GM12801 (cell line): ENCODE measurements around the gene EPB42.

Experiments used
- TF ChIP-seq, protein P1 (sequence below): IDR thresholded peaks from one replicate; pipeline ENCODE4 v1.5.1; 2011; ENCODE audit warnings: control low read depth; ENCODE audit not compliant: insufficient read length; ENCODE audit errors: extremely low read depth

The EPB42 gene

GRCh38 chr15:43239732-43240491, 19.1 kb upstream of the EPB42 start:
- TF ChIP-seq, protein P1, sequence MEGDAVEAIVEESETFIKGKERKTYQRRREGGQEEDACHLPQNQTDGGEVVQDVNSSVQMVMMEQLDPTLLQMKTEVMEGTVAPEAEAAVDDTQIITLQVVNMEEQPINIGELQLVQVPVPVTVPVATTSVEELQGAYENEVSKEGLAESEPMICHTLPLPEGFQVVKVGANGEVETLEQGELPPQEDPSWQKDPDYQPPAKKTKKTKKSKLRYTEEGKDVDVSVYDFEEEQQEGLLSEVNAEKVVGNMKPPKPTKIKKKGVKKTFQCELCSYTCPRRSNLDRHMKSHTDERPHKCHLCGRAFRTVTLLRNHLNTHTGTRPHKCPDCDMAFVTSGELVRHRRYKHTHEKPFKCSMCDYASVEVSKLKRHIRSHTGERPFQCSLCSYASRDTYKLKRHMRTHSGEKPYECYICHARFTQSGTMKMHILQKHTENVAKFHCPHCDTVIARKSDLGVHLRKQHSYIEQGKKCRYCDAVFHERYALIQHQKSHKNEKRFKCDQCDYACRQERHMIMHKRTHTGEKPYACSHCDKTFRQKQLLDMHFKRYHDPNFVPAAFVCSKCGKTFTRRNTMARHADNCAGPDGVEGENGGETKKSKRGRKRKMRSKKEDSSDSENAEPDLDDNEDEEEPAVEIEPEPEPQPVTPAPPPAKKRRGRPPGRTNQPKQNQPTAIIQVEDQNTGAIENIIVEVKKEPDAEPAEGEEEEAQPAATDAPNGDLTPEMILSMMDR: no peak

DNA sequence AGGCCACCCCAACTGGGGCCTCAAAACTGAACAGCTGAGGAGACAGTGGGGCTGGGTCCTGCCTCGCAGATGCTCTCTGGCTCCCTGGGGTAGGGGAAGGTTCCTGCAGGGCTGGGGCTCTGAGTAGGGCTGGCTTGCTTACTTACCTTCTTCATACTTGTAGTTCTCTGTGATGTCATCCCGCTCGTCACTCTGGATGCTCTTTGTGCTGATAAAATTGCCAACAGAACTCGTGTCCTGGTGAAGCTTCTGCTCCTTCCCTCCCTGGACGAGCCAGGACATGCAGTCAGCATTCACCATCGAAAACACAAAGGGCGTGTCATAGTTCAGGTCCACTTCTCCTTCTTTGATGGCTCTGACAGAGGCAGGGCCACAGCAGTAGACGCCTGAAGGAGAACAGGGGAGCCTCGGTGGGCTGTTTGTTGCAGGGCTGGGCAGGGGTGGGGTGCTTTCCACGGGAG, 17.9 kb upstream of the EPB42 start:
- TF ChIP-seq, protein P1: no peak

- TF ChIP-seq, protein P1: no peak
Measured at GRCh38 chr15:43237842-43238470, 17.1 kb upstream of the EPB42 start.

DNA sequence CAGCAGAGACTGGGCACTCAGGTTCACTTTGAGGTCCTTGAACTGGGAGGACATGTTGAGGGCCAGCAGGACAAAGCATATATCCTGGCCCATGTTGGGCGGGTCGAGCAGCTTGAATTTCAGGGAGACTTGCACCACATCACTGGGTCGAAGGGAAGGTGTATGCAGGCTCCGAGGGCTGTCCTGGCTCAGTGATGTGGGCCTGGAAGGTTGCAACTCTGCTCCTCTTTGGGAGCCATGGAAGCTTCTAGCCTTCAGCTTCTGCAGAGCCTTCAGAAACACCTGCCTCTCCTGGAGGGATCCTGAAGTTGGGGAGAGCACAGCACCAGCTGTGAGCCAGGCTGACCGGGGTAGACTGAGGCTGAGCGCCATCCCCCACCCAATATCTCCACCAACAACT, 14.7 kb upstream of the EPB42 start:
- TF ChIP-seq, protein P1: no peak

DNA sequence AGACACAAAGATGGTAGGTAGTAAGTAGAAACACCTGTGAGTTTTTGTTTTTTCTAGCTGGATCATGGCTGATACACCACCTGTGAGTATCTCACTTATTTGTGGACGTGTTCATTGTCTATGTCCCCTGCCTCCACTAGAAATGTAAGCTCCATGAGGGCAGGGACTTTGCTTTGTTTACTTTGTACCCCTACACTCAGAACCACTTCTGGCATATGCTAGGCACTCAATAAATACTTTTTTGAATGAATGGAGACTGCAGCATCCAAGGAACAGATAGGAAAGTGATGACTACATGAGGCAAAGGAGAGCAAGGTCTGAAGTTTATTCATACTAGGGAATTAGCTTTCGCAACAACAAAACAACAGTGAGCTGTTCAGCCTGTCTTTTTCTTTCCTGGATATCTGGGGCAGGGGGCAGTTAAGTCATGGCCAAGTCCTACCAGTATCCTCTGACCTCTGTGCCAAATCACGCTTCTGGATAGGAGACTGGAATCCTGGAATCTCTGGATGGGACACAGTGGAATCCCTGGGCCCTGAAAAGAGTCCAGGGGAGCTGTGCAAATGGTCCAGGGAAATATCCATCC, 11.6 kb upstream of the EPB42 start:
- TF ChIP-seq, protein P1: no peak

- TF ChIP-seq, protein P1: no peak
Measured at GRCh38 chr15:43230640-43231115, 9.9 kb upstream of the EPB42 start.

DNA sequence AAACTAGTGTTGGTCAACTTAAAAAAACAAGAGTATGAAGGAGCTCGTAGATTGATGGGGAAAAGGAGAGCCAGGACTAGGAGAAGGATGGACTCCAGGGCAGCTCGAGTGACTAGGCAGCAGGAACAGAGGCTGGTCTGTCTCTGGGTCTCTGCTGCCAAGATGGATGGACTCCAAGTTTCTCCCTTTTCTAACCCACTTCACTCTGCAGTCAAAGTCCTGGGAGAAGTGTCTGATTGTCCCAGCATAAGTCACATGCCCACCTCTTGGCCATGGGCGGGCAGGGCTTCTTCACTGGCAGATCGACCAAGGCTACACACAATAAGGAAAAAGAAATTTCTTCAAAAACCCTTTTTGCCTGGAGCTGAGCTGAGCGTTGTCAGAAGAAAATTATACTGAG, 9.2 kb upstream of the EPB42 start:
- TF ChIP-seq, protein P1: no peak
